Measurements from ENCODE around the gene ADAMTS7. TPM values are rescaled to one million over a fixed set of nuclear protein-coding genes. Genes with fewer than 3 reads are reported as not detected.
"Not testable (repeated sequence)": the region's sequence is repeated elsewhere in the genome, so short reads cannot be mapped to it uniquely, and the experiment has no call there.

Gene ADAMTS7
- total and polyA plus RNA-seq, 9 donors: 4.9 to 34.8 (median 24.6) TPM

GRCh38 chr15:78774451-78774990 lies 36.7 kb downstream of the ADAMTS7 start:
- 87% methylated on average over 9 of the region's 15 CpGs for WGBS (ENCODE audit: insufficient coverage)
- H3K9me3 ChIP-seq (replicated peaks; ENCODE audit: control insufficient read depth, low read depth, low read length); H3K27ac ChIP-seq (ENCODE audit: low read length); H3K4me3 ChIP-seq (ENCODE audit: low read length); H3K36me3 ChIP-seq (ENCODE audit: control insufficient read depth, insufficient read depth, low read length); H3K27me3 ChIP-seq (ENCODE audit: control insufficient read depth, insufficient read depth, low read length); DNase-seq: not testable (repeated sequence)
- H3K4me1 ChIP-seq (ENCODE audit: control insufficient read depth, insufficient read depth, low read length): peaks cover 28% of the 10 kb centered on the region

DNA sequence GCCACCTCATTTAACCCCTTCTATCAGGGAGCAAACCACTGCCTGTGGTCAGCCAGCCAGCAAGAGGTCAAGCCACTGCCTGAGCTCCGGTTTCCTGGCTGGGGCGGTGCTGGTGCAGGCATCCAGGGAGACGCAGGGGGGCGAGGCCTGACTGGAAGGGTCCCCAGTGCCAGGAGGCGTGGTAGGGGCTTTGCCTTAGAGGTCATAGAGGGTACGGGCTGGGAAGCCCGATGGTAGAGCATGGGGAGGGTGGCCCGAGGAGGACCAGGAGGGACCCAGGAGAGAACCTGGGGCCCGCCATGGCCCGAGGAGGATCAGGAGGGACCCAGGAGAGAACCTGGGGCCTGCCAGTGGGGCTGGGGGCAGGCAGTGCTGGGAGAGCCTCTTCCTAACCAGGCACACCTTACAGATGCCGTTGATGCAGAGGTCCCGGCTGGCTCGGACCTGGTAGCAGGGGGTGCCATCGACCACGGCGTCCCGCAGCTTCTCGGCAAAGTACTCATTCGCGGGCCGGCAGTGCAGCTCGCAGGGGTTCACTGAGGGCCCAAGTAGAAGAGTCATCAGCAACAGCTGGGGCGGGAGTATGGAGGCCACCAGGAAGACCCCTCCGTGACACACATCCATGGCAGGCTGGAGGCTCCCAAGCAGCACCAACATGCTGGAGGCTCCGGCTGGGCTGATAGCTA lies 37.4 kb downstream of the ADAMTS7 start:
- DNase-seq; H3K27ac ChIP-seq (ENCODE audit: low read length); H3K9me3 ChIP-seq (replicated peaks; ENCODE audit: control insufficient read depth, low read depth, low read length); H3K27me3 ChIP-seq (ENCODE audit: control insufficient read depth, insufficient read depth, low read length); H3K4me3 ChIP-seq (ENCODE audit: low read length); H3K36me3 ChIP-seq (ENCODE audit: control insufficient read depth, insufficient read depth, low read length): not testable (repeated sequence)
- WGBS (ENCODE audit: insufficient coverage): 92% methylated on average over 21 of the region's 25 CpGs
- peaks cover 23% of the 10 kb centered on the region for H3K4me1 ChIP-seq (ENCODE audit: control insufficient read depth, insufficient read depth, low read length)

DNA sequence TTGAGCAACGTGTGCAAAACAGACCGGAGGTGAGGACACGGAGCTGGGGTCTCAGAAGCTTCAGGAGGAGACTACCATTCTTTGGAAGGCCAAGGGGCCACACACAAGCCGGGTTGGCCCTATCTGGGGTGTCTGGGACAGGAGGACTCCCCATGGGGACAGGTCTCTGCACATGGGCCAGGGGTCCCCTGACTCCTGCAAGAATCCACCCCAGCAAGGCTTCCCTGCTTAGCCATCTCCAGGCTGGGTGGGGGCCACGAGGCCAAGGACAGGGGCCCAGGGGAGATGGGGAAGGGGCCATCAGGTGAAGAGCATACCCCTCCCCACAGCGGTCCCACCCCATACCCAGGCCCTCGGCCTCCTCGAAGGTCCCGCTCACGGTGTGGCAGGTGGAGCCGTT lies 38.5 kb downstream of the ADAMTS7 start:
- H3K4me3 ChIP-seq (ENCODE audit: low read length): no peak overlapping the region
- H3K27me3 ChIP-seq (ENCODE audit: control insufficient read depth, insufficient read depth, low read length): no peaks in the 10 kb centered on the region
- H3K27ac ChIP-seq (ENCODE audit: low read length): no peak overlapping the region
- peaks cover 12% of the 10 kb centered on the region for H3K4me1 ChIP-seq (ENCODE audit: control insufficient read depth, insufficient read depth, low read length)
- DNase-seq: no peak
- 100% methylated on average over 3 of the region's 11 CpGs for WGBS (ENCODE audit: insufficient coverage)
- H3K9me3 ChIP-seq (replicated peaks; ENCODE audit: control insufficient read depth, low read depth, low read length): no peaks in the 10 kb centered on the region
- no peaks in the 10 kb centered on the region for H3K36me3 ChIP-seq (ENCODE audit: control insufficient read depth, insufficient read depth, low read length)

GRCh38 chr15:78771436-78772000 lies 39.7 kb downstream of the ADAMTS7 start:
- not testable (repeated sequence) for H3K4me1 ChIP-seq (ENCODE audit: control insufficient read depth, insufficient read depth, low read length); DNase-seq; H3K36me3 ChIP-seq (ENCODE audit: control insufficient read depth, insufficient read depth, low read length); H3K4me3 ChIP-seq (ENCODE audit: low read length); H3K27me3 ChIP-seq (ENCODE audit: control insufficient read depth, insufficient read depth, low read length); H3K9me3 ChIP-seq (replicated peaks; ENCODE audit: control insufficient read depth, low read depth, low read length); H3K27ac ChIP-seq (ENCODE audit: low read length)
- WGBS (ENCODE audit: insufficient coverage): 83% methylated on average over 19 of the region's 23 CpGs

DNA sequence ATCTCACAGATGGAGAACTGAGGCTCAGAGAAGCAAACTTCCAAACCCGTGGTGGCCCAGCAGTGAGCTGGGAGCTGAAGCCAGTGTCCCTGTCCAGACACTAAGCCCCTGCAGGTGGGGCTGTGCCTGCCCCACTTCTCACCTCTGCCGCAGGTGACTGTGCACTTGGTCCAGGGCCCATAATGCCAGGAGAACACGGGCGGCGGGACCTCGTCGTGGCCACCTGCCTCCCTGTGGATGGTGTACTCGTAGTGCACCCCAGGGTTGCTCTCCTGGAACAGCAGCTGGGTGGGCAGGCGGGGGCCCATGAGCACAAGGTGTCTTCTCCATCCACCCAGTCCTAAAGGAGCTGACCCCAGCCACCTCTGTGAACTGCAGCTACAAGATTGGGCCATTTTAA lies 40.2 kb downstream of the ADAMTS7 start:
- WGBS (ENCODE audit: insufficient coverage): 88% methylated on average over 2 of the region's 9 CpGs
- not testable (repeated sequence) for H3K36me3 ChIP-seq (ENCODE audit: control insufficient read depth, insufficient read depth, low read length); H3K9me3 ChIP-seq (replicated peaks; ENCODE audit: control insufficient read depth, low read depth, low read length); H3K27me3 ChIP-seq (ENCODE audit: control insufficient read depth, insufficient read depth, low read length); H3K27ac ChIP-seq (ENCODE audit: low read length); H3K4me1 ChIP-seq (ENCODE audit: control insufficient read depth, insufficient read depth, low read length); DNase-seq; H3K4me3 ChIP-seq (ENCODE audit: low read length)

GRCh38 chr15:78769473-78770225 lies 41.6 kb downstream of the ADAMTS7 start:
- H3K4me1 ChIP-seq (ENCODE audit: control insufficient read depth, insufficient read depth, low read length): peaks cover 13% of the 10 kb centered on the region
- 60% methylated on average over 1 of the region's 12 CpGs for WGBS (ENCODE audit: insufficient coverage)
- H3K36me3 ChIP-seq (ENCODE audit: control insufficient read depth, insufficient read depth, low read length); H3K9me3 ChIP-seq (replicated peaks; ENCODE audit: control insufficient read depth, low read depth, low read length); DNase-seq; H3K4me3 ChIP-seq (ENCODE audit: low read length); H3K27ac ChIP-seq (ENCODE audit: low read length); H3K27me3 ChIP-seq (ENCODE audit: control insufficient read depth, insufficient read depth, low read length): not testable (repeated sequence)

GRCh38 chr15:78768531-78769408 lies 42.5 kb downstream of the ADAMTS7 start:
- no peak overlapping the region for H3K27ac ChIP-seq (ENCODE audit: low read length)
- WGBS (ENCODE audit: insufficient coverage): 65% methylated on average over 6 of the region's 18 CpGs
- H3K4me3 ChIP-seq (ENCODE audit: low read length): no peak overlapping the region
- H3K4me1 ChIP-seq (ENCODE audit: control insufficient read depth, insufficient read depth, low read length): peaks cover 21% of the 10 kb centered on the region
- no peak for DNase-seq
- no peaks in the 10 kb centered on the region for H3K36me3 ChIP-seq (ENCODE audit: control insufficient read depth, insufficient read depth, low read length)
- H3K27me3 ChIP-seq (ENCODE audit: control insufficient read depth, insufficient read depth, low read length): no peaks in the 10 kb centered on the region
- H3K9me3 ChIP-seq (replicated peaks; ENCODE audit: control insufficient read depth, low read depth, low read length): no peaks in the 10 kb centered on the region

DNA sequence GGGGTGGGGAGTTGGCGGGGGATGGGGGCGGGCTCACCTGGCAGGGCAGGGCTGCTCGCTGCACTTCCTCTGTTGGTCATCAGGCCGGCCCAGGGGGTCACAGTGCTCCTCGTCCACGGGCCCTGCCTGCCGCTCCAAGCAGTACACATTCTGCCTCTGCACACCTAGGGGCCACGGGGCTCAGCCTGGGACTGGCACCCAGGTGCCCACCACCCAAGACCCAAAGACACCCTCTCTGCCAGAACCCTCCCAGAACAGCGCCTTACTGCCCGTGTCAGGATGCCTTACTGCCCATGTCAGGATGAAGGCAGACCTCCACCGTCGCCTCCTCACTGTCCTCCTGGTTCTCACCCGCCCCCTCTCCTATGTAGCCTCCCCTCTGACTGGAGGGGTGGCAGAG lies 43.2 kb downstream of the ADAMTS7 start:
- DNase-seq: no peak
- H3K4me1 ChIP-seq (ENCODE audit: control insufficient read depth, insufficient read depth, low read length): peaks cover 26% of the 10 kb centered on the region
- no peaks in the 10 kb centered on the region for H3K36me3 ChIP-seq (ENCODE audit: control insufficient read depth, insufficient read depth, low read length)
- H3K27ac ChIP-seq (ENCODE audit: low read length): no peak overlapping the region
- WGBS (ENCODE audit: insufficient coverage): 52% methylated on average over 5 of the region's 13 CpGs
- H3K4me3 ChIP-seq (ENCODE audit: low read length): no peak overlapping the region
- H3K27me3 ChIP-seq (ENCODE audit: control insufficient read depth, insufficient read depth, low read length): no peaks in the 10 kb centered on the region
- no peaks in the 10 kb centered on the region for H3K9me3 ChIP-seq (replicated peaks; ENCODE audit: control insufficient read depth, low read depth, low read length)

DNA sequence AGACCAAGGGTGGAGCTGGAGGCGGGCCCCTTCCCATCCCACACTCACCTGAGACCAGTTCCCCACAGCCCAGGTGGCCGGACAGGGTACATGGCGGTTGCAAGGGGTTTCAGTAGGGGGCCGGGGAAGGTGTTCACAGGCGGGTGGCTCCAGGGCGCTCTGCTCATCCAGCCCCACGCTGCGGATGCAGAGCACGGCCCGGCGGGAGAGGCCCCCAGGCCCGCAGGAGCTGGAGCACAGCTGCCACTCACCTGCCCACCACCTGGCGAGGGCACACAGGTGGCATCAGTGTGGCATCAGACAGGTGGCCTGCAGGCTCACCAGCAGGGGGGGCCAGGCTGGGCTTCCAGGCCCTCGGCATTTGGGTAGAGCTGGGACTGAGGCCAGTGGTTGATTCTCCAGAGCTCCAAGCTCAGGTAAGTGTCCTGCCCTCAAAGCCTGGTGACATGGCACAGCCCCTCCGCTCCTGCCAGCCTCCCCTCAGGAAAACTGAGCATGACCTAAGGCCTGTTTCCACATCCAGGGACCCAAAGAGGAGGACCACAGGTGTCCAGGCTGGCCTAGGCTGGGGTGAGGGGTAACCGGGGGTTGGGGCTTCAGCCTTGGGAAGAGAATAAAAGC lies 43.8 kb downstream of the ADAMTS7 start:
- Histone ChIP-seq H3K27ac (ENCODE audit: low read length) (no peak overlapping the region), H3K9me3 (replicated peaks; ENCODE audit: control insufficient read depth, low read depth, low read length) (no peaks in the 10 kb centered on the region), H3K4me1 (ENCODE audit: control insufficient read depth, insufficient read depth, low read length) (peaks cover 28% of the 10 kb centered on the region), H3K4me3 (ENCODE audit: low read length) (no peak overlapping the region), H3K36me3 (ENCODE audit: control insufficient read depth, insufficient read depth, low read length) (no peaks in the 10 kb centered on the region), H3K27me3 (ENCODE audit: control insufficient read depth, insufficient read depth, low read length) (no peaks in the 10 kb centered on the region)
- no peak for DNase-seq
- 90% methylated on average over 11 of the region's 16 CpGs for WGBS (ENCODE audit: insufficient coverage)

All from muscle of leg (tissue), 11 donors.